ENCODE data around the gene LLCFC1.

The LLCFC1 gene

GRCh38 chr7:142939226-142939910 is at the start of gene LLCFC1:
LLCFC1 (plus strand) TSS chr7:142939484; CDS start chr7:142939622, 138 bp downstream.
- no peak for DNase-seq (ENCODE audit: low read depth in 2 of 2)

GRCh38 chr7:142889816-142890215 is 49.5 kb upstream of the LLCFC1 start:
- DNase-seq (ENCODE audit: low read depth in 2 of 2), result no peak

- no peak for DNase-seq (ENCODE audit: low read depth in 2 of 2)
Observed at GRCh38 chr7:142890874-142891485, 48.3 kb upstream of the LLCFC1 start.

GRCh38 chr7:142891490-142892082 is 47.7 kb upstream of the LLCFC1 start:
- no peak for DNase-seq (ENCODE audit: low read depth in 2 of 2)

- DNase-seq (ENCODE audit: low read depth in 2 of 2), result no peak
Observed at GRCh38 chr7:142892951-142893350, 46.3 kb upstream of the LLCFC1 start.

- DNase-seq (ENCODE audit: low read depth in 2 of 2), result no peak
Observed at GRCh38 chr7:142894112-142894984, 44.9 kb upstream of the LLCFC1 start.

GRCh38 chr7:142894985-142895593 is 44.2 kb upstream of the LLCFC1 start:
- no peak for DNase-seq (ENCODE audit: low read depth in 2 of 2)

GRCh38 chr7:142896151-142896550 is 43.1 kb upstream of the LLCFC1 start:
- no peak for DNase-seq (ENCODE audit: low read depth in 2 of 2)

GRCh38 chr7:142896741-142897379 is 42.4 kb upstream of the LLCFC1 start:
- DNase-seq (ENCODE audit: low read depth in 2 of 2), result no peak

- no peak for DNase-seq (ENCODE audit: low read depth in 2 of 2)
Observed at GRCh38 chr7:142897691-142898090, 41.6 kb upstream of the LLCFC1 start.

GRCh38 chr7:142898377-142899170 is 40.7 kb upstream of the LLCFC1 start:
- DNase-seq (ENCODE audit: low read depth in 2 of 2), result no peak

GRCh38 chr7:142899661-142900060 is 39.6 kb upstream of the LLCFC1 start:
- no peak for DNase-seq (ENCODE audit: low read depth in 2 of 2)

GRCh38 chr7:142901426-142902259 is 37.6 kb upstream of the LLCFC1 start:
- no peak for DNase-seq (ENCODE audit: low read depth in 2 of 2)

GRCh38 chr7:142904128-142904527 is 35.2 kb upstream of the LLCFC1 start:
- DNase-seq (ENCODE audit: low read depth in 2 of 2), result no peak

GRCh38 chr7:142905759-142906158 is 33.5 kb upstream of the LLCFC1 start:
- no peak for DNase-seq (ENCODE audit: low read depth in 2 of 2)

GRCh38 chr7:142906643-142907042 is 32.6 kb upstream of the LLCFC1 start:
- DNase-seq (ENCODE audit: low read depth in 2 of 2), result no peak

GRCh38 chr7:142908290-142908689 is 31.0 kb upstream of the LLCFC1 start:
- DNase-seq (ENCODE audit: low read depth in 2 of 2), result no peak

GRCh38 chr7:142908921-142909890 is 30.1 kb upstream of the LLCFC1 start:
- DNase-seq (ENCODE audit: low read depth in 2 of 2), result no peak

Measured in stimulated activated CD8-positive, alpha-beta memory T cell treated with anti-CD3 and anti-CD28 coated beads, Interleukin-2, amount 100 ng/mL, for 1 hour (primary cell).